Neural cell (in vitro differentiated cells): ENCODE measurements around the gene ABL2.

Source experiments
- SMC3 ChIP-seq: fragments of 450-650 bp; conservative IDR thresholded peaks from 2 replicates; pipeline ENCODE4 v1.6.1; 2014; ENCODE audit warnings: antibody characterized with exemption, mild to moderate bottlenecking, moderate library complexity; ENCODE audit not compliant: poor library complexity
- TF ChIP-seq, protein P1 (sequence below): fragments of 450-650 bp; IDR thresholded peaks from 2 replicates; pipeline ENCODE4 v1.5.1; 2014; ENCODE audit warnings: antibody characterized with exemption, mild to moderate bottlenecking, moderate library complexity; ENCODE audit not compliant: poor library complexity, severe bottlenecking

DNA sequence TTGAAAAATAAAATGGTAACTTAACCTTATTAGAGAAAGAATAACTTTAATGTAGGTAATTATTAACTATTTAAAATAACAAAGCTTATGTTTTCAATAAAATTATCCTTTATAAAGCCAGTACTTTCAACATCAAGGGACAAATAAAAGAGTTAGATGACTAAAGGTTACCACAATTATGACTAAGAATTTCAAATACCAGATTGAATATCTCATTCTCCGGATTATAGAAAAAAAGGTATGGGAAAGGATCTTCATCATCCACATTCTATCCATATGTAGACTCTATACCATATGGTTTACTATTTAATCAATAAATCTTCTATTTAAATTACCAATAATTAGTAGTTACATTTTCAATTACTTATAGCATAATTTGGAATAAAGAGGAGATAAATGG lies 84.9 kb downstream of the ABL2 start:
- TF ChIP-seq, protein P1, sequence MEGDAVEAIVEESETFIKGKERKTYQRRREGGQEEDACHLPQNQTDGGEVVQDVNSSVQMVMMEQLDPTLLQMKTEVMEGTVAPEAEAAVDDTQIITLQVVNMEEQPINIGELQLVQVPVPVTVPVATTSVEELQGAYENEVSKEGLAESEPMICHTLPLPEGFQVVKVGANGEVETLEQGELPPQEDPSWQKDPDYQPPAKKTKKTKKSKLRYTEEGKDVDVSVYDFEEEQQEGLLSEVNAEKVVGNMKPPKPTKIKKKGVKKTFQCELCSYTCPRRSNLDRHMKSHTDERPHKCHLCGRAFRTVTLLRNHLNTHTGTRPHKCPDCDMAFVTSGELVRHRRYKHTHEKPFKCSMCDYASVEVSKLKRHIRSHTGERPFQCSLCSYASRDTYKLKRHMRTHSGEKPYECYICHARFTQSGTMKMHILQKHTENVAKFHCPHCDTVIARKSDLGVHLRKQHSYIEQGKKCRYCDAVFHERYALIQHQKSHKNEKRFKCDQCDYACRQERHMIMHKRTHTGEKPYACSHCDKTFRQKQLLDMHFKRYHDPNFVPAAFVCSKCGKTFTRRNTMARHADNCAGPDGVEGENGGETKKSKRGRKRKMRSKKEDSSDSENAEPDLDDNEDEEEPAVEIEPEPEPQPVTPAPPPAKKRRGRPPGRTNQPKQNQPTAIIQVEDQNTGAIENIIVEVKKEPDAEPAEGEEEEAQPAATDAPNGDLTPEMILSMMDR = no peak
- TF ChIP-seq SMC3 = no peak
